GM12801 (cell line): ENCODE results near the gene ST6GAL1.

Experiments
- CTCF ChIP-seq: IDR thresholded peaks from one replicate; pipeline ENCODE4 v1.5.1; 2011; ENCODE audit warnings: control low read depth; ENCODE audit not compliant: insufficient read length; ENCODE audit errors: extremely low read depth

The ST6GAL1 gene

GRCh38 chr3:186975726-186976125, 45.4 kb downstream of the ST6GAL1 start:
- no peak for TF ChIP-seq CTCF

GRCh38 chr3:186976837-186977750, 46.8 kb downstream of the ST6GAL1 start:
- no peak for TF ChIP-seq CTCF

DNA sequence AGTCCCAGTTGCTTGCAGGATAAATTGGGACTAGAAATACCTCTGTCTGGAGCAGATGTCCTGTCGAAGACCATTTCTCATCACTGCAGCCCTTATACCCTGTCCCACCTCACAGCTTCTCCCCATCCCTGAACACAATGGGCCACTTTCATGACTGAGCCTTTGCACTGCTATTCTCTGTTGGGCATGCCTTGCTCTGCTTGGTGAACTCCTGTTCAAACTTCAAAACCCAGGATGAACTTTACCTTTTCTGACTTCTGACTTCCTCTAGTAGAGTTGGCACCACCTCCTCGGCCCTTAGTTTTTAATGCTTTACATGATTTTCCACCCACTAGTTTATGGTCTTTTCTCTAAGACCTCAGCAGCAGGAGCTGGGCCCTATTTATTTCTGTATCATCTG, 48.4 kb downstream of the ST6GAL1 start:
- TF ChIP-seq CTCF, result no peak

DNA sequence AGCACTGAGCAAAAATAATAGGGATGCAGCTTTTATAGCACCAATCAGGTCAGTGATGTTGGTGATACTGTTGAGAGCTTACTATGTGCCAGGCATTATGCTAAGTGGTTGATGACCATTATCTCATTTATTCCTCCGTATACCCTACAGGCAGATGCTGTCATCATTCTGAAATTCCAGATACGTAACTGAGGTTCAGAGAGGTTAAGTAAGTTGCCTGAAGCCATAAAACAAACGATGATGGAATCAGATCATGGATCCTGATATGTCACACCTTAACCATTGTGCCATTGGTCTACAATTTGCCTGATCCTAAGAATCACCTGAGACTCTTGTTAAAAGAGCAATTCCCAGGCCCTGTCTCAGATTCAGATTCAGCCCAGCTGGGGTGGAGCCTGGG, 49.5 kb downstream of the ST6GAL1 start:
- TF ChIP-seq CTCF, result no peak

DNA sequence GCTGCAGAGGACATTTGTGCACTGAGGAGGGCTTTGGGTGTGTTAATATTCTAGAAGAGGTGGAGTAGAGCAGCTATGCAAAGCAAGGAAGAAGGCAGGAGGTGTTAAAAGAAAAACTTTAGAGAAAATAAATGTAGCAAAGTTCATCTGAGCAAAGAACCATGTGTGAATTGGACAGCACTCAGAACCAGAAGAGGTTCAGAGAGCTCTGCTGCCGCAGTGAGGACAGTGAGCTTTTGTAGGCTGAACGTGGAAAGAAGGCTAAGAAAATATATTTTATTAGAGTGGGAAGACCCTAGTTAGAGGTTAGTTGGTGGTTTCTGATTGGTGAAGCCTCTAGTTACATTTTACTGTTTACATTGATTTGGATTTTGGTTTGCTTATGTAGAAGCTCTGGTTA, 50.7 kb downstream of the ST6GAL1 start:
- no peak for TF ChIP-seq CTCF

DNA sequence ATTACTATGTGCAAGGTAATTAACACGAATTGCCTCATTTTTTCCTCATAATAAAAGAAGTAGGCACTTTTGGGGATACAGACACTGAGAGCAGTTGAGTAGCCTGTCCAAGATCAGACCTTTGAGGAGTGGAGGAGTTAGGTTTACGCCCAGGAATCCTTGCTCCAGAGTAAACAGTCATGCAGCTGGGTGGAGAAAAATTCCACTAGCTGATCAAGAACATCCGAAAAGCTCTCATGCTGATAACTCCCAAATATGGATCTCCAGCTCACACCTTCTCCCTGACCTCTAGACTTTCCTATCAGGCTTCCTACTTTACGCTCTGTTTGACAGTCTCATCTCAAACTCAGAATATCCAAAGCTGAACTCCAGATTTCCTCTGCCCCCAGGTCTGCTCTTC, 53.3 kb downstream of the ST6GAL1 start:
- no peak for TF ChIP-seq CTCF

- TF ChIP-seq CTCF, result no peak
Observed at GRCh38 chr3:186984064-186984463, 53.7 kb downstream of the ST6GAL1 start.
